ENCODE measurements around the gene CACNG3. TPM values are rescaled to one million over a fixed set of nuclear protein-coding genes. Genes with fewer than 3 reads are reported as not detected.

Gene CACNG3
- total and polyA plus RNA-seq, 2 of the 4 experiments (the other 2 are of a cell fraction): not detected

GRCh38 chr16:24394341-24394740 is 138.2 kb downstream of the CACNG3 start:
- no peak overlapping the region for H3K18ac ChIP-seq (ENCODE audit: low read depth, low read length)
- no peaks in the 10 kb centered on the region for H3K79me1 ChIP-seq (ENCODE audit: low read depth in 1 of 2, low read length in 2 of 2)
- H3K4me1 ChIP-seq (ENCODE audit: control insufficient read depth, insufficient read depth, low read length): no peaks in the 10 kb centered on the region
- no peak overlapping the region for H3K4me3 ChIP-seq (ENCODE audit: insufficient read depth, low read depth, low read length)
- H3K9me3 ChIP-seq (ENCODE audit: control insufficient read depth, insufficient read depth, low read length): no peaks in the 10 kb centered on the region
- H2AK5ac ChIP-seq (ENCODE audit: low read depth, low read length): no peak overlapping the region
- dilution Hi-C loops (cut with HindIII; ENCODE audit: low sequenced_read_pairs, unreplicated experiment) (no loop called here), intact Hi-C loops (cut with micrococcal nuclease) (no loop called here), in situ Hi-C loops (cut with MboI; ENCODE audit: low sequenced_read_pairs) (no loop called here)
- no peak overlapping the region for H2AFZ ChIP-seq (replicated peaks; ENCODE audit: low read length, poor library complexity)
- no peak overlapping the region for H3K9ac ChIP-seq (ENCODE audit: low read depth, low read length)
- WGBS, 2 experiments (ENCODE audit: extremely low coverage in 2 of 2, insufficient read length in 1 of 2): no CpG with 5 or more reads among the region's 8 CpGs
- H3K14ac ChIP-seq (replicated peaks; ENCODE audit: low read depth, low read length): no peak overlapping the region
- H4K8ac ChIP-seq (ENCODE audit: low read depth in 2 of 2, low read length in 2 of 2): no peak overlapping the region
- TF ChIP-seq SMC3 (IDR thresholded peaks at IDR 0.05; ENCODE audit: low read depth, low read length): no peak
- TF ChIP-seq, protein P1, sequence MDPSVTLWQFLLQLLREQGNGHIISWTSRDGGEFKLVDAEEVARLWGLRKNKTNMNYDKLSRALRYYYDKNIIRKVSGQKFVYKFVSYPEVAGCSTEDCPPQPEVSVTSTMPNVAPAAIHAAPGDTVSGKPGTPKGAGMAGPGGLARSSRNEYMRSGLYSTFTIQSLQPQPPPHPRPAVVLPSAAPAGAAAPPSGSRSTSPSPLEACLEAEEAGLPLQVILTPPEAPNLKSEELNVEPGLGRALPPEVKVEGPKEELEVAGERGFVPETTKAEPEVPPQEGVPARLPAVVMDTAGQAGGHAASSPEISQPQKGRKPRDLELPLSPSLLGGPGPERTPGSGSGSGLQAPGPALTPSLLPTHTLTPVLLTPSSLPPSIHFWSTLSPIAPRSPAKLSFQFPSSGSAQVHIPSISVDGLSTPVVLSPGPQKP (IDR thresholded peaks at IDR 0.05; ENCODE audit: borderline replicate concordance, low read depth, low read length): no peak
- TF ChIP-seq FOS (IDR thresholded peaks at IDR 0.05; ENCODE audit: low read depth, low read length): no peak
- TF ChIP-seq CHD1 (IDR thresholded peaks at IDR 0.05; ENCODE audit: low read depth, low read length): no peak
- TF ChIP-seq RAD21 (IDR thresholded peaks at IDR 0.05; ENCODE audit: low read length): no peak
- TF ChIP-seq RCOR1 (IDR thresholded peaks at IDR 0.05; ENCODE audit: insufficient replicate concordance, low read length): no peak
- TF ChIP-seq NFE2L2 (IDR thresholded peaks at IDR 0.05; ENCODE audit: low read depth, low read length): no peak
- TF ChIP-seq RFX5 (IDR thresholded peaks at IDR 0.05; ENCODE audit: low read depth, low read length): no peak
- H4K20me1 ChIP-seq (ENCODE audit: insufficient read depth, low read length): no peaks in the 10 kb centered on the region
- no peak overlapping the region for H2BK15ac ChIP-seq (ENCODE audit: low read depth, low read length)
- H3K23ac ChIP-seq (ENCODE audit: low read depth, low read length): no peak overlapping the region
- no peak overlapping the region for H3K27ac ChIP-seq (ENCODE audit: insufficient read depth, low read length)
- no peaks in the 10 kb centered on the region for H3K36me3 ChIP-seq (ENCODE audit: control insufficient read depth, insufficient read depth, low read length)
- no peak overlapping the region for H2BK120ac ChIP-seq (ENCODE audit: low read depth, low read length)
- no peak overlapping the region for H3K4ac ChIP-seq (ENCODE audit: low read depth, low read length)
- DNase-seq: no peak
- BruUV-seq (replicated peaks): no TSS peak
- no peak overlapping the region for H2BK20ac ChIP-seq (ENCODE audit: low read depth, low read length)
- H4K5ac ChIP-seq (ENCODE audit: low read depth, low read length): no peak overlapping the region
- no peak overlapping the region for H2AK9ac ChIP-seq (replicated peaks; ENCODE audit: low read depth, low read length, poor library complexity)
- H3K4me2 ChIP-seq (ENCODE audit: low read depth, low read length): no peak overlapping the region
- H3K27me3 ChIP-seq (ENCODE audit: control insufficient read depth, insufficient read depth, low read length): no peaks in the 10 kb centered on the region
- H3K9me1 ChIP-seq (ENCODE audit: insufficient read depth, low read length): no peaks in the 10 kb centered on the region
- H2BK5ac ChIP-seq (ENCODE audit: low read depth, low read length, poor library complexity, severe bottlenecking): no peak overlapping the region
- POLR2A ChIA-PET (ENCODE audit: unreplicated experiment): no interaction called here
- ATAC-seq (ENCODE audit: low read depth): no peak
- no peak overlapping the region for H4K91ac ChIP-seq (ENCODE audit: insufficient read depth, low read depth, low read length)
- CTCF ChIA-PET: no interaction called here
- H3K56ac ChIP-seq (ENCODE audit: extremely low read depth, insufficient read depth, low read length): no peak overlapping the region
